ENCODE data around the gene F11.
"Not testable (repeated sequence)": the region's sequence is repeated elsewhere in the genome, so short reads cannot be mapped to it uniquely, and the experiment has no call there.

F11 gene

DNA sequence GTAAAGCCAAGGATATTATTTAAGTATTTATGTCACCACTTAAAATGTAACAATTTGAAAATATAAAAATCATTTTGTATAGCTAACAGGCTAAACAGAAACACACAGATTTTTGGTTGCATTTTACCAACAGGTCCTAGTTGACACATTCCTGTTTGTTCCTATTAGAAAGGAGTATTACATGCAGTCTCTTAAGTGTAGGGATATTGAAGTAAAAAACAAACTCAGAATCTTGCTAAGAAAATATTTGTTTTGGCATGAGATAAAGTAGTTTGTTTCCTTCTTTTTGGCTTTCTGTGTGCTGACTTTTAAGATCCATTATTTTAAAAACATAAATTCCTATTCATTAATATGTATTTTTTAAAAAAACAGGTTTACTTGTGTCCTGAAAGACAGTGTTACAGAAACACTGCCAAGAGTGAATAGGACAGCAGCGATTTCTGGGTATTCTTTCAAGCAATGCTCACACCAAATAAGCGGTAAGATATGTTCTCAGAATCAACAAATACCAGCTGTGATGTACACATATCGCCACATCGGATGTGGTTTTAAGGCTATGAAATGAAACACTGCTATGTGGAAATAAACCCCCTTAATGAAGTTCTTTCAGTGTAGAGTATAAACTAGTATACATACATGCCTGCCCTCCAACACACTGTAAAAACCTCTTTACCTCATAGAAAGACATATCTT is 6.9 kb downstream of the F11 start:
- no peak for TF ChIP-seq ZFX (IDR thresholded peaks at IDR 0.05)
- TF ChIP-seq, protein P1, sequence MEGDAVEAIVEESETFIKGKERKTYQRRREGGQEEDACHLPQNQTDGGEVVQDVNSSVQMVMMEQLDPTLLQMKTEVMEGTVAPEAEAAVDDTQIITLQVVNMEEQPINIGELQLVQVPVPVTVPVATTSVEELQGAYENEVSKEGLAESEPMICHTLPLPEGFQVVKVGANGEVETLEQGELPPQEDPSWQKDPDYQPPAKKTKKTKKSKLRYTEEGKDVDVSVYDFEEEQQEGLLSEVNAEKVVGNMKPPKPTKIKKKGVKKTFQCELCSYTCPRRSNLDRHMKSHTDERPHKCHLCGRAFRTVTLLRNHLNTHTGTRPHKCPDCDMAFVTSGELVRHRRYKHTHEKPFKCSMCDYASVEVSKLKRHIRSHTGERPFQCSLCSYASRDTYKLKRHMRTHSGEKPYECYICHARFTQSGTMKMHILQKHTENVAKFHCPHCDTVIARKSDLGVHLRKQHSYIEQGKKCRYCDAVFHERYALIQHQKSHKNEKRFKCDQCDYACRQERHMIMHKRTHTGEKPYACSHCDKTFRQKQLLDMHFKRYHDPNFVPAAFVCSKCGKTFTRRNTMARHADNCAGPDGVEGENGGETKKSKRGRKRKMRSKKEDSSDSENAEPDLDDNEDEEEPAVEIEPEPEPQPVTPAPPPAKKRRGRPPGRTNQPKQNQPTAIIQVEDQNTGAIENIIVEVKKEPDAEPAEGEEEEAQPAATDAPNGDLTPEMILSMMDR (conservative IDR thresholded peaks at IDR 0.05): no peak
- H3K27ac ChIP-seq: no peak overlapping the region

DNA sequence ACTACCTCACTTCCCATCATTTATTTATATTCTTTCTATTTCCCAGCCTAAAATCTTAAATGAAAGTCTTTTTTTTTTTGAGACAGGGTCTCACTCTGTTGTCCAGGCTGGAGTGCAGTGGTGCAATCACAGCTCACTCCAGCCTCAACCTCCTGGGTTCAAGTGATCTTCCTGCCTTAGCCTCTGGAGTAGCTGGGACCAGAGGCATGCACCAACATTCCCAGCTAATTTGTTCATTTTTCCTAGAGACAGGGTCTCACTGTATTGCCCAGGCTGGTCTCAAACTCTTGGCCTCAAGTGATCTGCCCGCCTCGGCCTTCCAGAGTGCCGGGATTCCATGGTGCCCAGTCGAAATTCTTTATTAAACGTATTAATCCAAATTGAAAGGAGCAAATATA is 7.4 kb downstream of the F11 start:
- H3K27ac ChIP-seq: not testable (repeated sequence)

GRCh38 chr4:186283311-186283710 is 17.3 kb downstream of the F11 start:
- no peak for TF ChIP-seq ZFX (IDR thresholded peaks at IDR 0.05)
- TF ChIP-seq, protein P1 (conservative IDR thresholded peaks at IDR 0.05): no peak
- no peak overlapping the region for H3K27ac ChIP-seq

- H3K27ac ChIP-seq: no peak overlapping the region
- TF ChIP-seq, protein P1 (conservative IDR thresholded peaks at IDR 0.05): no peak
- no peak for TF ChIP-seq ZFX (IDR thresholded peaks at IDR 0.05)
Measured at GRCh38 chr4:186285147-186285546, 19.2 kb downstream of the F11 start.

DNA sequence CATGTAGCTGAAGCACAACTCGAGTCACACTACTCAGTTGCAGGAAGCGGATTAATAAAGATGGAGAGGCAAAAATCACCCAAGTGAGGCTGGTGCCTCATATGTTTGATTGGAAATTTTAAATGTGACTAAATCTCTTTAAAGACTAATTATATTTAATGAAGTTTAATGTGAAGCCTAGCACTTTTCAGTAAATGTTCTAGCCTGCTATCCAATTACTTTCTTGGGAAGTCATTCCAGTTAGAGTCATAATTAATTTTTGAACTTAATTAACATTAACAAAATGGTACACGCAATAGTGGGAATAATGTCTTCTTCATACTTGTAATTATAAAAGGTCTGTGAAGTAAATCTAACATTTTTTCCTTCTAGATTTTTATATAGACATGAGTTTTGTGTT is 20.6 kb downstream of the F11 start:
- TF ChIP-seq, protein P1 (conservative IDR thresholded peaks at IDR 0.05): no peak
- no peak for TF ChIP-seq ZFX (IDR thresholded peaks at IDR 0.05)
- H3K27ac ChIP-seq: no peak overlapping the region

DNA sequence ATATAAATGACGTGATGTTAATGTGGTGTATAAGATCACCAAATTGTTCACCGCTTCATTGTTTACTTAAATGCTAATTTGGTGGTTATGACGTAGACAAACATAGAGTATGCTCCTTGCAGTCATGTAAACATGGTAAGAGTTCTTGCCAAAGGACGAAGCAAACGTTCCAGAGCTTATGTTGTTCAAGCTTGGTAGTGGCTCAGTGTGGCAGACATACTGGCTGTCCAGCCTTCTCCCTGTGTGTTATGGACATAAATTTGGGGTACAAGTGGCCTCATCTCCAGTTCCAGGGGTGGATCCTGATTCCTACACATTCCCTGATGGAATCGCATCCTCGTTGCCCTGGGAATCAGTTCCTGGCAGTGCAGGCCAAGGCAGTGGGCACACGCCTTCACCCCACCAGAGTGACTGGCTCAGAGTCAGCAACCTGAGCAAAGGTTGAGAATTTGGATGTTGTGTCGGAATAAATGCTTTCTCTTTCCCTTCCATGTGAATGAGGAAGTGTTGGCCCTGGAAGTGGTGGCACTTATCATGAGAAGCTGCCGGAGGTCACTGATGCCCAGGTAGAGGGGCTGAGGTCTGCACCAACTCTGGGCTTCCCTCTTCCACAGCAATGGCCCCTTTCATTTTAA is 25.4 kb downstream of the F11 start:
- H3K27ac ChIP-seq: no peak overlapping the region
- no peak for TF ChIP-seq ZFX (IDR thresholded peaks at IDR 0.05)
- TF ChIP-seq, protein P1 (conservative IDR thresholded peaks at IDR 0.05): no peak

DNA sequence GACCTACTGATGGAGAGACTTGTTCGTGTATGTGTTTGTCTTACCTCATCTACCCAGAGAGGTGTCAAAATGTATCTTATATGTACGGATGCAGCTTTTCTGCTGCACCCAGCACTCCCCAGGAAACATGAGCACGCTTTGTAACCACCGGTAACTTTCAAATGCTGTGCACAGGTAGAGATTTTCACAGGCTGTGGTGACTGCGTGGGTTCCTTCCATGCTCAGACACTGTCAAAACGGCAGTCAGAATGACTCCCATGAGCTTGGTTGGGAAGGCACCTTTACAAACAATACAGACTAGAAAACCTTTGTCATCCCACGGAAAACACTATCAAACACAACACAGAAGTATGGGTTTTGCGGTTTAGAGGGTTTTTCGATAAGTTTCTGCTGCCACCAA is 28.2 kb downstream of the F11 start:
- no peak for TF ChIP-seq ZFX (IDR thresholded peaks at IDR 0.05)
- TF ChIP-seq, protein P1 (conservative IDR thresholded peaks at IDR 0.05): no peak

DNA sequence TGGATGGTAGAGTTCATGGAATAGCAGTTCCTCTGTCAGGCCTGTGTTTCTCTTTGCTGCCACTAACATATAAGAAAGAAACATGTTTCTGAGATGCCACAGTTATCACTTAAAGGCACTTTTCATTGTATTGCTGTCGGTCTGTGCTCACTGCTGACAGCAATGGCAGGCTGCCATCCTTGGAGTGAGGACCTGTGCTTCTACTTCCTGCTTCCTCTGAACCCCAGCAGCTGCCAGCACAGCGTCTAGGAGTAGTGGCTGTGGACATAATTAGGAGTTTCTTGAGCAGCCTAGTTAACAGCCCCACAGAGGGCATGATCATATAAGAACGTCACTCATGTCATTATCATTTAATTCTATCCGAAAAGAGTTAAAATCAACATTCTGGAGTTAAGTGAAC is 30.5 kb downstream of the F11 start:
- no peak overlapping the region for H3K27ac ChIP-seq
- TF ChIP-seq, protein P1 (conservative IDR thresholded peaks at IDR 0.05): no peak
- no peak for TF ChIP-seq ZFX (IDR thresholded peaks at IDR 0.05)

More for the DNA sequence above, 28.2 kb downstream of the F11 start:
- no peak overlapping the region for H3K27ac ChIP-seq
